Epithelial cell of prostate (primary cell): Measurements from ENCODE around the gene ACACA.
"Not testable (repeated sequence)": the region's sequence is repeated elsewhere in the genome, so short reads cannot be mapped to it uniquely, and the experiment has no call there.

Experiments used
- DNase-seq: peaks from one replicate; pipeline ENCODE4 v3.0.0-alpha.2; 2011; ENCODE audit warnings: low read depth, low spot score
- H3K27ac ChIP-seq: fragments of 450-650 bp; 2 replicates; pipeline ENCODE4 v1.5.1; 2017; ENCODE audit warnings: mild to moderate bottlenecking

The ACACA gene

DNA sequence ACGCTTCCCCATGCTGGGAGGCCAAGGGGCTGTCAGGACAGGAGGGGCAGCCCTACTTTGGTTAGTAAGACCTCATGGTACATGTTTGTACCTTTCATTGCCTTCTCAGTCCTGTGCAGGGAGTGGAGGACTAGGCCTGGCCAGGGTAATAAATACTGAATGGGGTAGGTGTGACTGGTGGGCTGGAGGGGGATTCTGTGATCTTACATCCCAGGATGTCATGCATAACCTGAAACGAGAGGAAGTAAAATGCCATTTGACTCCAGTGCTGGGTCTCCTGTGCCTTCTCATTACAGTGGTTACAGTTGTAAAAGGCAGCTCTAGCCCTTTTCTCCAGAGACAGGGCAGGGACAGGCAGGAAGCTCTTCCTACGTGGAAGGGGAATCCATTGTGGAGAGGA, 319.7 kb downstream of the ACACA start:
- no peak overlapping the region for H3K27ac ChIP-seq
- no peak for DNase-seq

DNA sequence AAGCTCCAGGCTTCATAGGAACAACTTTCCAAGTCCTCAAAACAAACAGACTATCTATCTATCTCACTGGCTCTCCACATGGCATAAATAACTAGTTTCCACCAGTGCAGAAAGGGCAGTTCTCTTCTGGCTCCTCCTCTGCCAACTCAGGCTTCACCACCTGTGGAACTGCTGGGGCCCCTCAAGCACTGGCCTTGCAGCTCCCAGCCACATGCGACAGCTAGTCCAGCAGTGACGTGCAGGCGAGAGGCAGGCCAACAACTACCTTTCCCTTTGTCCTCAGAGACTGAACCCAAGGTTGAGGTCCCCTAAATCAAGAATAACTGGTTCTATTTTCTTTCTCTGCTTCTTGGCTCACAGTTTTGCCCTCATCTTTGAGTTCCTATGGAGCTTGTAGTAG, 320.3 kb downstream of the ACACA start:
- no peak overlapping the region for H3K27ac ChIP-seq

DNA sequence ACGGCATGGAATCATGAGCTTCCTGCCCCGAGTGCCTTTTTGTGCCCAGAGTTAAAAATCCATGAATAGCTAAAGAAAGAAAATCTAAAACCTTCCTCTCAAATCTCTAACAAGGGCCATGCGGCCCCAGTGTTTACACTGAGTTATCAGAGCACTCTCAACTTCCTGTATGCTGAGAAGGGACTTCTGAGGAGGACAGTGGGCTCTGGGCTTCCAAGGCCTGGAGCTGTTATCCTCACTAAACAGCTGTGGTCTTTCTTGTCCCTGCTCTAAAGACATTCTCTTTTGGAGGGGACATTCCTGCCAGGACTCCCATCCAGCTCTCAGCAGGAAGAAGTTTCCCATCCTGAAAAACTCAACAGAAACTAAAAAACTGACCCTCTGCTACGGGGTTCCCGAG, 322.3 kb downstream of the ACACA start:
- H3K27ac ChIP-seq: no peak overlapping the region
- DNase-seq: no peak

More for the DNA sequence above, 320.3 kb downstream of the ACACA start:
- DNase-seq: no peak

DNA sequence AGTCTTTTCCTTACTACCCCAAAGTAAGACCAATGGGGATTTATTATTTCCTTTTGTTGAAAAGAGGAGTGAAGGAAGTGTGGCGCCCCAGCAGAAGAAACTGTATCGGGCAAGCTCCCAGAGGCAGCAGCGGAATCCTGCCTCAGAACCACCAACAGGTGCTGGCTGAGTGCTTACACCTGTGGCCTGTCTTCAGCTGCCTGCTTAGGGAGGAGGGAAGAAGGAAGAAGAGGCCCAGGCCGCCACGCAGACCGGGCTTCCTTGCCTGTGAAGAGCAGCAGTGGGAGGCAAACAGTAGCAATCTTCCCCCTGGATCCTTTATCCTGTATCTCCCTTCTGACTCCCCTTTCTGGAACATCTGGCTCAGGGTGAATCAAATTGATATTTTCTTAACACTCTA, 323.2 kb downstream of the ACACA start:
- no peak for DNase-seq
- no peak overlapping the region for H3K27ac ChIP-seq

DNA sequence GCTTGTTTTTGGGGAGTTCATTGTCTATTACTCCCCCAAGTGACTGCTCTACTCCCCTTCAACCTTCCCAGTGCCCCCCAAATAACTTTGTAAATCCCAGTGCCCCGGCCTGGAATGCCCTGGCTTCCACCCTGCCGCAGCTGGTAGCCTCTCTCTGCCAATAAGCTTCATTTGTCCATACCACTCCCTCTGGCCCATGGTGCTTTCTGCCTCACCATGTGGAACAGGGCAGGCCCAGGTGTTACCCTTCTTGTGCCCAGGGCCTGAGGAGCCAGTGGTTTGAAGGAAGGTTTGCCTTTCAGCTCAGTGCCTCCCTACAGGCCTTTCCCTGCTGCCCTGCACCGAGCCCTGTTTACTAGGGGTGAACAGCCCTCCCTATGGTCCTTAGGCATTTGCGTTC, 323.7 kb downstream of the ACACA start:
- no peak overlapping the region for H3K27ac ChIP-seq
- no peak for DNase-seq

DNA sequence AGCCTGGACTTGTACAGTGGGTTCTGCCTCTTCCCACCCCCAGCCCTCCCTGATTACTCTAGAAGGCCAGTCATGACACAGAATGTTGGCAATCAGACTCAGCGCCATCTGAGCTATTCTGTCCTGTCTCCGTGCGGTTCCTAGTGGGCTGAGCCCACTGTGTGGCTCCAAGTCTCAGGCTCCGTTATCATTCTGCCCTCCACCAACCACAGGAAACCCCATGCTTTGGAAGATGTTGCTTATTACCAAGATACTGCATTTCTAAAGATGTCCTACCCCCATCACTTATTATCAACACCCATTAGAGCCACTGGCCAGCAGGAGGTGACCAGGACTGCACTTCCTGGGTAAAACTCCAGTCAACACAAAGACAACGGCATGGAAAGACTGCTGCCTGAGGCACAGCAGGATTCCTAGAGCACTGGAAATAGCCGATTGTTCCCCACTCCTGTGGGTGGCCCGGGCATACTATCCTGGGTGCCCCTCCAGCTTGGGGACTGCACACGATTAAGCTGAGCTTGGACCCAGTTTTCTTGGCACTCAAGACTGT, 324.2 kb downstream of the ACACA start:
- no peak overlapping the region for H3K27ac ChIP-seq
- no peak for DNase-seq

DNA sequence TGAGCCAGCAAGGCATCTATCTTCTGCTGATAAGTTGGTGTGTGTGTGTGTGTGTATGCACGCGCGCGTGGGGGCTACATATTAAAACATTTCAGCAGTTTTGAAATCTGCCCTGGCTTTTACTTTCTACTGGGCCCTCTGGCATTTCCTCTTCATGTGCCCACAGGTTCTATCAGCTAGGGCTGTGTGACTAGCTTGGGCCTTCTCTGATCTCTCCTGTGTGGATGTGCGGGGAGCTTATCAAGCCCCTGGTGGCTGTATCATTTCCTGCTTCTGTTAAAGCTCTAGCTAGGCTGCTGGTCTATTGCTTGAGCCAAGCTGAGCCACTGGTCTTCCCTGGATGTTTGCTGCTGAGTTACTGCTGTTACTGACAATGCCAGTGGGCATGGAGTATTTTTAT, 325.3 kb downstream of the ACACA start:
- no peak for DNase-seq
- H3K27ac ChIP-seq: no peak overlapping the region

DNA sequence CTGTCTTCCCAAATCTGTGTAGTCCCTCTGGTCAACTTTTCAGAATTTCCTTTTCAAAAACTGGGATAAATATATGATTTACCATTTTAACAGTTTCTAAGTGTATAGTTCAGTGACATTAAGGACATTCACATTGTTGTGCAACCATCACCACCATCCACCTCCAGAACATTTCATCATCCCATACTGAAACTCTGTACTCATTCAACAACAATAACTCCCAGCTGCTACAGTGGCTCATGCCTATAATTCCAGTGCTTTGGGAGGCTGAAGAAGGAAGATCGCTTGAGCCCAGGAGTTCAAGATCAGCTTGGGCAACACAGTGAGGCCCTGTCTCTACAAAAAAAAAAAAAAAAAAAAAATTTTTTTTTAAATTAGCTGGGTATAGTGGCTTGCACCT, 326.9 kb downstream of the ACACA start:
- H3K27ac ChIP-seq: no peak overlapping the region
- no peak for DNase-seq

DNA sequence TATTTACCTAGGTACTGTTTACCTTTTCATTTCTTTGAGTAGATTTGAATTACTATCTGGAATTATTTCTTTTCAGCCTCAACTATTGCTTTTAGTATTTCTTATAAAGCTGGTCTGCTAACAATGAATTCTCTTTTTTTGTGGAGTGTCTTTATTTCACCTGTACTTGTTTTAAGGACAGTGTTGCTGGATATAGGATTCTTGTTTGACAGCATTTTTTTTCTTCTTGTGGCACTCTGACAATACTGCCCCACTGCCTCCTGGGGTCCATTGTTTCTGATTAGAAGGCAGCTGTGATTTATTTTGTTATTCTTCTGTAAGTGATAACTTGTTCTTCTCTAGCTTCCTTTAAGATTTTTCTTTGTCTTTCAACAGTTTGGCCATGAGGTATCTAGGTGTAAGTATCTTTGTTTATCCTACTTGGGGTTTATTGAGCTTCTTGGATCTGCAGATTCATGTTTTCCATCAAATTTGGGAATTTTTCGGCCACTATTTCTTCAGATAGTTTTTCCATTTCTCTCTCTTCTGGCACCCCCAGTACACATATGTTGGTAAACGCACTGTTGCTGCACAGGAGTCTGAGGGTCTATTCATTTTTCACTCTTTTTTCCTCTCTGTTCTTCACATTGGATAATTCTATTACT, 327.4 kb downstream of the ACACA start:
- no peak overlapping the region for H3K27ac ChIP-seq
- DNase-seq: no peak

DNA sequence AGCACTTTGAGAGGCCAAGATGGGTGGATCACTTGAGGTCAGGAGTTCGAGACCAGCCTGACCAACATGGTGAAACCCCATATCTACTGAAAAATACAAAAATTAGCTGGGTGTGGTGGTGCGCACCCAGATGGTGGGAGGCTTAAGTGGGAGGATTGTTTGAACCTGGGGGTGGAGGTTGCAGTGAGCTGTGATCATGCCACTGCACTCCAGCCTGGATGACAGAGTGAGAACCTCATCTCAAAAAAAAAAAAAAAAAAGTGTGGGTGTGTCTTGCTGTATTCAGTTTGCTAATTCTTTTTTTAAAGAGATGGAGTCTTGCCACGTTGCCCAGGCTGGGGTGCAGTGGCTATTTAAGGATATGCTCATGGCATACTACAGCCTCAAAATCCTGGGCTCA, 333.2 kb downstream of the ACACA start:
- H3K27ac ChIP-seq, DNase-seq: not testable (repeated sequence)

DNA sequence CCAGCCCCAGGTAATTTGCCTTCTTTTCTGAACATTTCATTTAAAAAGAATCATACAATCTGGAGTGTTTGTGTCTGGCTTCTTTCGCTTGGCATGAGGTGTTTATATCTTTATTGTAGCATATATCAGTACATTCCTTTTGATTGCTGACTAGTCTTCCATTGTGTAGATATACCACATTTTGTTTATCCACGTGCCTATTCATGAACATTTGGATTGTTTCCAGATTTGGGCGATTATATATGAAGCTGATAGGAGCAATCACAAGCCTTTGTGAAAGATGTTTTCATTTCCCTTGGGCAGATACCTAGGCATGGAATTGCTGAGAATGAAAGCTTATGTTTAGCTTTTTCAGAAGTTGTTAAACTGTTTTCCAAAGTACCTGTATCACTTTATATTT, 337.5 kb downstream of the ACACA start:
- no peak overlapping the region for H3K27ac ChIP-seq
- no peak for DNase-seq

DNA sequence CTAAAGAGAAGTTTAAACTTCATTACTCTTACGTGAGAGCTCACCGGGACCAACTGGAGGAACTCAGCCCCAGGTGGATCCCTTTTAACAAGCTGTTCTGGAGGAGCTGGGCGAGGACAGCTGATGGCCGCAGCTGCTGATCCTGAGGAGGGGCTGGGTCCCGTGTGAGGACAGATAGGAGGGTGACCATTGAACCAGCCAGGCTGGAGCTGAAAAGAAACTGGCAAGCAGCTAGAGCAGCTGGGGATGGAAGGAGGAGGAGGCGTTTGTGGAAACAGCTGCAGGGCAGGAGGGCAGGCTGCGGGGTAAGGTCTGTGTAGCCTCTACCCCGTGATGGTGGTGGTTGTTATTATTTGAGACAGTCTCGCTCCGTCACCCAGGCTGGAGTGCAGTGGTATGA, 338.4 kb downstream of the ACACA start:
- no peak overlapping the region for H3K27ac ChIP-seq
- DNase-seq: no peak

DNA sequence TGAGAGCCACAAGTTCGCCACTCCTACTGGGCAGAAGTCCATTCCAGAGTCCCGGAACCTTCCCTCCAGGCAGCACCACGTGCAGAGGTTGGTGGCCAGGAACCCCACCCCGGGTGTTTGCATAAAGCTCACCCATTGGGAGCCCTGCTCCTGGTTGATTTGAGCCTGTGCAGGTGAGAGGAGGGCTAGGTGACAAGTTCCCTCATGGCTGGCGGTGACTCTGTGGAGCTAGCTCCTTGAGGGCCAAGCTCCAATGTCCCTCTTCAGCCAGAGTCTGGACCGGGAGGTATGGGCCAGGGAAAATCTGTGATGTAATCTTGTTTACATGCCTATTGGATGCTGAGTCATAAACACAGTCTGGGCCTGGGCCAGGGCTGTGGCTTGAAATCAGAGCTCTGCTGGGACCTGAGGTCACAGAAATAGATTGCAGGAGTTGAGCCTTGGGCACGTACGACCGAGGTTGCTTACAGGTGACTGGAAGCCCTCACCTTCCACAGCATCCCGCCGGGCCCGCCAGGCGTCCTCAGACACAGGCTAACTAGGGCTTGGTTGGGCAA, 339.0 kb downstream of the ACACA start:
- DNase-seq: peak; percentile 36
- no peak overlapping the region for H3K27ac ChIP-seq

DNA sequence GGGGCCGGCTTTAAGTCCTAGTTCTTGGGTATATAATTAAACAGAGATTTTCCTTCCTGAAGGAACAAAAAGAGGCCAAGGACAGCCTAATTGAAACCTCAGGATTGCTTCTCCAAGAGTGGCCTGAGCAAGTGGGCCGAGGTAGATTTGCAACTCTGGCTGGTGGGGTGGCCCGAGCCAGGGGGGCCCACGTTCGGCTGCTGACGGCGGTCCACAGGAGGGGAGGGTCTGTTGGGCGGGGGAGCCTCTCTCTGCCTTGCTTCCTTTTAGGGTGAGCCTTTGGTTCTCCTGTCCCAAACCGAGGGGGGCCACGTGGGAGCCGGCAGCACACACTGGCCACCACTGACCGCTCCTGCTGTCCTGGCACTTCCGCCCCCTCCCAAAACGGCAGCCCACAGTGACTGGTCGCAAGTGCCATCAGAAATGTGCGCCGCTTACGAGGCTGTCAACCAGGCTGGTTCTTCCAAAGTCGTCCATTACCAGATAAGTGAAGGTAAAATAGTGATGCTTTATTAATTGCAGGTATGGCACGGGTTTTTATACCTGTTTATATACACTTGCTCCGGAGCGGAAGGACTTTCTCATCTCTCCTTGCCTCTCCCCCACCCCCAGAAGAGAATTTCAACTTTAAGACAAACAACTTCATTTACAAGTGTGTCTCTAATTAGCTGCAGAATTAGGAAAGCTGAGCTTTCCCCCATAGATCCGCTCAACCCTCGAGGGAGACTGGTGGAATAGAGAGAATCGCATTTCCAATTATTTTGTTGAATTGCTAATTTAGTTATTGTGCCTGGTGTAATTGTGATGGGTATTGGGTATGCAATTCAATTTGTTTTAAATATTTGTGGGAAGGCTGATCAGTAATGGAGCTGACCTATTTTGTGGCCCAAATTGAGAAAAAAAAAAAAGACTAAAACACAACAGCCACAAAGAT, 340.0 kb downstream of the ACACA start:
- no peak overlapping the region for H3K27ac ChIP-seq
- DNase-seq: no peak

DNA sequence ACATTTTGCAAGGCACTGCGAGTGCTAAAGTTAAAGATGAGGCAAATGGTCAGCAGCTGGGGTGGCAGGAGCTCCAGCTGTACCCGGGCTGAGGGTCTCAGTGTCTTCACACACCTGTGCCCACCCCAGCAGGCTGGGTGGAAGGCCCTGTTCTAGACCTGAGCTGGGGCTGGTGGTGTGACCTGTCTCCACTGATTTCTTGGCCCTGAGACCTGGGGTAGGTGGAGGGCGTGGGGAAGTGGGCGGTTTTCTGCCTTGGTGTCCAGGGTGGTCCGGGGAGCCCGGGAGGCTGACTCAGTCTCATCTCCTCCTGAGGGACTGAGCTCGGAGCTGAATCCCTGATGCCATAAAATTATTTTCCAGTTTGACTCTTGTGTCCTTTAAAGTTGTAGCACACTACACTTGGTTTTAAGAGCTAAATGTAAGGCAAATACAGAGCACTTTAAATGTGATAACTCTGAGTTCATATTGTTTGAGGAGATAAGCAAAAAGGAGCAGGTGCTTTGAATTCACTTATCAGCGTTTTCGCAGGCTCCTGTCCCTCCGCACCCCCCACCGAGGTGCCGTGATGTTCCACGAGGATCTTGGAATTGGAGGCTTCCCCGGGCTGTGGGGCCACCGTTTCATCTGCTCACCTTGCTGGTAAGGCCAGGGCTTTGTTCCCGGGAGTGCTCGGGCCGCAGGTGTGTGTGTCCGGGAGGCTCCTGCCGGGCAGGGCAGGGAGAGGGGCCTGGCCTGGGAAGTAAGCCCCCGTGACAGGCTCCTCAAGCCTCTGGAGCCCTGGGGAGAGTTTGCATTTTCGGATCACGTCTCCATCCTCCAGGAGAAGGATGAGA, 340.9 kb downstream of the ACACA start:
- DNase-seq: no peak
- no peak overlapping the region for H3K27ac ChIP-seq

DNA sequence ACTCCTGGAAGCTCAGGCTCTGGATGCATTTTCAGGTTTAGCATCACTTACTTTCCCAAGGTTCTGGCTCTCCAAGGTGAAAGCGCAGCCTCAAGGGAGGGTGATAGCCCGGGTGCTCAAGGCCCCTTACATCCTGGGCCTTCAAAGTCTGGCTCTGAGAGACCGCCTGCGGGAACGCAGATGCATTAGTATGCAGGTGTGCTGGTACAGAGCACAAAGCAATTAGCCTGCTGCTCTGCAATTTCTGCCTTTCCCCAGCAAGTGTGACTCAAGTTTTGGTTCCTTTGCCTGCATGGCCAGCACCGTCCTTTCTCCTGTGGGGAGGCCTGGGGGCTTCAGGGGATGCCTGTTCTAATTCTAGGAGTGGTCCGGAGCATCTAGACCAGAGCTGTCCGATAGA, 341.7 kb downstream of the ACACA start:
- no peak for DNase-seq
- no peak overlapping the region for H3K27ac ChIP-seq

DNA sequence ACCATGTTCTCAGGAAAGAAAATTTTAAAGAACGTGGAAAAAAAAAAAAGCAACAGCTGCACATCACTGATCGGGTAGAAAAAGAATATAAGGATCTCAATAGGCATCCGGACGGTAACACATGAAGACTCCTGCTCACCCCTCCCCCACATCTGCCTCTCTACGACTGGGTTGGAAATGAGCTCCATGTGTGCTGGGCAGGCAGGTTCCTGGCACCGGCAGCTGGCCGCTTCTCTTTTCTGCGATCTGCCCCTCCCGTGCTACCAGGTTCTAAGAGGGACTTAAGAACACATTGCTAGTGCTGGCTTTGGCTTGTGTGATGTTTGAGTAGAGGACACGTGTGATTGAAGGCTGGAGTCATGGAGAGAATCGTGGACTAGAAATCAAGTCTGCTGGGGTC, 342.4 kb downstream of the ACACA start:
- no peak overlapping the region for H3K27ac ChIP-seq
- DNase-seq: no peak

DNA sequence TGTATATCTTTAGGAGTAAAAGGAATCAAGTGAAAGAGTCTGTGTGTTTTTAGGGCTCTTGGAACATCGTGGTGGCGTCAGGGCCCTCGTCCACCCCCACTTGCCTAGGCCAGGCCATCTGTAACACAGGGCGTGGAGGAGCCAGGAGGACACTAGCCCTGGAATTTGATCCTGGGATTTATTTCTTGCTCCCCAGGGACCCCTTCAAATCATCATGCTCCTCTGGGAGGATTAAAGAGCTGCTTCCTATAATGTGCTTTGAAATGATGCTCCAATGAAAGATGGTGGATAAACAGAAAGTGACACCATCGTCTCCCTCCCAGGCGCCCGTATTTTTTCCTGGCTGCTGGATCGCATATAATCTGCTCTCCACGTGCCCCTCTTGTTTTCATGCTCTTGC, 344.6 kb downstream of the ACACA start:
- no peak overlapping the region for H3K27ac ChIP-seq
- no peak for DNase-seq

DNA sequence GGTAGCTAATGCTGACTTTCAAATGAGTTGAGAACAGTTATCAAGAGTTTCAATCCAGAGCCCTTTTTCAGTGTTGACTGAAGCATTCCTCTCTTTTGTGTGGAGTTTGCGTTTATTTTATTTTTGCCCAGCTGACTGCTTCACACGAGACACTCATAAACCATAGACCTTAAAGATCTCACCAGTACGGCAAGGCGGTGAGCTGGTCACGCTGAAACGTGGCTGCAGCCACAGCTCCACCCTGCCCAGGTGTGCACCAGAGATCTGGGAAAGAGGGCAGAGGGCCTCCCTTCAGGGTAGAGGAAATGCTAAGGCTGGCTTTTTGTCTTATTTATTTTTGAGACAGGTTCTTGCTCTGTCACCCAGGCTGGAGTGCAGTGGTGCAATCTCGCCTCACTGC, 345.7 kb downstream of the ACACA start:
- H3K27ac ChIP-seq: no peak overlapping the region

DNA sequence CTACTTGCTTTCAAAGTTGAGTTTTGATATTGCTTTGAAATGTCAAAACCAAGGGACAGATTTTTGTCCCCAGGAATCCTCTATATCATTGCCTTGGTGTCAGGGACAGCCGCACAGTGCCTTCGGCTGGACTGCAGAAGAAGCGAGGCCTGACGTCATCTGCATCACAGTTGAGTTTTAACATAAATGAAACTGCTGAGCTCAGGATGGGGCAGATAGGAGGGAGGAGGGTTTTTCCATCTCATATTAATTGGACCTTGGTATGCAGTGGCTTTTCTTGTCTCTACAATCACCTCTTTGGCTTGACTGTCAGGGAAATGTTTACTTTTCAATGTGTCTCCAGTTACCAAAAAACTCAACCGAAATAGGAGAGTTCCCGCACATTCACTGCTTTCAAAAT, 346.5 kb downstream of the ACACA start:
- DNase-seq: no peak
- H3K27ac ChIP-seq: no peak overlapping the region

More for the DNA sequence above, 345.7 kb downstream of the ACACA start:
- no peak for DNase-seq
